ENCODE data around the gene BTBD19. TPM values are rescaled to one million over a fixed set of nuclear protein-coding genes. Genes with fewer than 3 reads are reported as not detected.

BTBD19 gene
- total and polyA plus RNA-seq, 9 of the 15 experiments (the other 6 are each of a cell fraction or from before 2014, with no cell fraction given): 0.22 to 2.0 (median 0.95) TPM

GRCh38 chr1:44808063-44808937 lies at the start of gene BTBD19 (continued):
- TF ChIP-seq ZNF609 (CRISPR knock-in tag; IDR thresholded peaks at IDR 0.05; ENCODE audit: borderline replicate concordance): no peak
- peak; percentile 96 for TF ChIP-seq NR4A1 (CRISPR knock-in tag; IDR thresholded peaks at IDR 0.05)
- TF ChIP-seq NR4A1 (tag; IDR thresholded peaks at IDR 0.05): peak; percentile 85; the same call in 1 of the 2 replicates
- TF ChIP-seq ZNF644 (tag; IDR thresholded peaks at IDR 0.05; ENCODE audit: low read depth): no peak; the same call in 1 of the 2 replicates
- no peak for TF ChIP-seq NCOA2 (IDR thresholded peaks at IDR 0.05; ENCODE audit: partially characterized antibody in 2 of 2)
- no peak for TF ChIP-seq MITF (IDR thresholded peaks at IDR 0.05)
- TF ChIP-seq E2F3 (CRISPR knock-in tag; IDR thresholded peaks at IDR 0.05): peak; percentile 68; the same call in 1 of the 2 replicates
- TF ChIP-seq ZNF445 (CRISPR knock-in tag; IDR thresholded peaks at IDR 0.05; ENCODE audit: low read depth): peak; percentile 83
- TF ChIP-seq ZHX1 (conservative IDR thresholded peaks at IDR 0.05; ENCODE audit: low read length): no peak
- TF ChIP-seq THRA (IDR thresholded peaks at IDR 0.05): no peak
- TF ChIP-seq SP1 (CRISPR knock-in tag; IDR thresholded peaks at IDR 0.05): no peak
- no peak for TF ChIP-seq ZFP30 (CRISPR knock-in tag; IDR thresholded peaks at IDR 0.05; ENCODE audit: borderline replicate concordance)
- no peak for TF ChIP-seq SIN3A (IDR thresholded peaks at IDR 0.05; ENCODE audit: borderline replicate concordance in 2 of 2, control insufficient read depth in 1 of 2, low read depth in 2 of 2, low read length in 2 of 2)
- TF ChIP-seq ZNF76 (CRISPR knock-in tag; IDR thresholded peaks at IDR 0.05; ENCODE audit: borderline replicate concordance): no peak
- TF ChIP-seq ZBTB17 (CRISPR knock-in tag; IDR thresholded peaks at IDR 0.05): peak; percentile 48; the same call in 1 of the 2 replicates
- no peak for TF ChIP-seq YBX1 (IDR thresholded peaks at IDR 0.05)

Data from K562 (cell line).